NCI-H524 treated with DMSO at 0.1 percent for 48 hours (cell line): Measurements from ENCODE around the gene MAP2K6.

Experiments used
- DNase-seq: peaks from one replicate; lab custom pipeline; 2025; lab: John Stamatoyannopoulos, UW

The MAP2K6 gene

GRCh38 chr17:69427486-69428197 lies 13.1 kb downstream of the MAP2K6 start:
- no peak for DNase-seq

DNA sequence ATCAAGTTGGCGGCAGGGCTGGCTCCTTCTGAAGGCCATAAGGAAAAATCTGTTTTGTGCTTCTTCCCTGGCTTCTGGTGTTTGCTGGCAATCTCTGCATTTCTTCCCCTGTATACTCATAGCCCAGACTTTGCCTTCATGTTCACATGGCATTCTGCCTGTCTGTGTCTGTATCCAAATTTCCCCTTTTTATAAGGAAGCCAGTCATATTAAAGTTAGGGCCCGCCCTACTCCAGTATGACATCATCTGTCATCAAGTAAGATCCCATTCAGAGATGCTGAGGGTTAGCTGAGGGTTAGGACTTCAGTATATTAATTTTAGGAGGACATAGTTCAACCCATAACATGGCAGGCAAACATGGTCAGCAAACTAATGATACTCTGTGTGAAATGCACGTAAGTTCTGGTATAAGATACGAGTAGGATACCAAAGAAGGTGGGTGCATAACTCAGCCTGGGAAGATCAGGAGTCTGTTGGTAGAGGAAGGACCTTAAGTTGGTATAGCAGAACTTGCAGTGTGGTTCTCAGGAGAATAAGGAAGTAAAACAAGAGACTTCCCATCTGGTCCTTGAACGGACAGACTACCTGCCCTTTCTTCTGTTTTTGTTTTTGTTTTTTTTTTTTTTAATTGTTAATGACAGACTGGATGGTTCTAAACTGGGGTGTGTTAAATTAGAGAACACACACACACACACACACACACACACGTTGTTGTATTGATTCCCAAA lies 13.9 kb downstream of the MAP2K6 start:
- DNase-seq: no peak

DNA sequence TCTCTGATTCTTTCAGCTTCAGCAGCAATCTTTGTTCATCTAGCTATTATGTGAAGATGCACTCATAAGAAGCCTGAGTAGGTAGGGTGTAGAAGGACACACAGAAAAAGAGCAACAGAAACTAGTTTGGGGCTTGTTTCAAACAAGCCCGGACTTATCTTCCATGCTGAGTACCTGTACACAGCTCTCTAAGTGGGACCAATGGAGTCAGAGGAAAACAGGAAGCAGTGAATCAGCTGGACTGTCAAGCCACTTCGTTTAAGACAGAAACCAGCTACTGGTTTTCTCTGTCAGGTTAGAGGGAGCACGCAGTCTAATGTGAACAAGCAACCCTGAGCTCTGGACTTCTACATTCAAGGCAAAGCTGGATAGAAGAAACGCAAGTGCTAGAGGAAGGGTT lies 16.0 kb downstream of the MAP2K6 start:
- DNase-seq: no peak

DNA sequence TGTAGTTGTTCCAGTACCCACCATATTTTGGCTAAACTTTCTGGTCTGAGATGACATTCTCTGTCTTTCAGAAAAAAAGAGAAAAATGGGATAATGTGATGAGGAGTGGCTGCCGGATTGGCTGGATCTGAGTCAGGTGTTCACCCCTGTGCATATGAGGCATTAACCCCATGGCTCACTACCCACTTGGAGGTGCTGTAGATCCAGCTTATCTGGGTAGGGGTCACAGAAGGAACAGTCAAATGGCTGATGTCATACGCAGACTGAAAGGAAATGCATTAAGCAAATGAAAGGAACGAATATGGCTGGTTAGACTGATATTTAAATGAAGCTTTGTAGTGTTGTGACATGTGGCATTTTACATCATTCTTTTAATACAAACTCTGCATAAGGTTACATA lies 17.3 kb downstream of the MAP2K6 start:
- DNase-seq: no peak

DNA sequence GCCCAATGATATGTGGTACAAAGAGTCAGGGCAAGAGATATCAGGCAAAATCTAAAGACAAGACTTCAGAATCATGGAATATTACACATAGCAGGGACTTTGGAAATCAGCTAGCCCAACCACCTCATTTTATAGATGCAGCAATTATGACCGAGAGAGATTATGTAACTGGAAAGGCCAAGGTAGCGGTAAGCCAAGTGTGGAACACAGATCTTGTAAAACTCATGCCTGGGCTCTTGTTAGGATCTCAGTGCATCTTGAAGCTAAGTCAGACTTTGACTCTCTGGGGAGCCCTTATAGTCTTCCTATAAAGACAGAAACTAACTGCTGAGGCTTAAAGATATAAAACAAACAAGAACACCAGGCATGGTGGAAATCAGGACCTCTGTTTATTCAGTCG lies 18.6 kb downstream of the MAP2K6 start:
- DNase-seq: no peak

DNA sequence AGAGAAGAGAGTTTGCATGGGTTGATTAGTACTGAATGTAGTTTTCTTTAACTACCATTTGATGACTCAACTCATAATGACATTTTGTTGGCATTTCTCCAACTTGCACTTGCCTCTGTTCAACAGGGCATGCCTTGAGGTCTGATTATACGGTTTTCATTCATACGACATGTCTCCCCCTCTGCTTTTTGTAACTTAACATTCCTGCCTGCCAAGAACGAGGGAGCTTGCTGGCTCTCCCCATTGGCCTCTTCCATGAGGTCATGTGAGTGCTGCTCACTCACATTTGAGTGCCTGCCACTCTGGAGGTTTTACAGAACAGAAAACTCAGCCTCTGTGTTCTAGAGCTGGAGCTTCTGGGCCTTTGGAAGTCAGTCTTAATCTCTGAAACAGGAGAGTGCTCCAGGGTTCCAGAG lies 19.7 kb downstream of the MAP2K6 start:
- DNase-seq: no peak

DNA sequence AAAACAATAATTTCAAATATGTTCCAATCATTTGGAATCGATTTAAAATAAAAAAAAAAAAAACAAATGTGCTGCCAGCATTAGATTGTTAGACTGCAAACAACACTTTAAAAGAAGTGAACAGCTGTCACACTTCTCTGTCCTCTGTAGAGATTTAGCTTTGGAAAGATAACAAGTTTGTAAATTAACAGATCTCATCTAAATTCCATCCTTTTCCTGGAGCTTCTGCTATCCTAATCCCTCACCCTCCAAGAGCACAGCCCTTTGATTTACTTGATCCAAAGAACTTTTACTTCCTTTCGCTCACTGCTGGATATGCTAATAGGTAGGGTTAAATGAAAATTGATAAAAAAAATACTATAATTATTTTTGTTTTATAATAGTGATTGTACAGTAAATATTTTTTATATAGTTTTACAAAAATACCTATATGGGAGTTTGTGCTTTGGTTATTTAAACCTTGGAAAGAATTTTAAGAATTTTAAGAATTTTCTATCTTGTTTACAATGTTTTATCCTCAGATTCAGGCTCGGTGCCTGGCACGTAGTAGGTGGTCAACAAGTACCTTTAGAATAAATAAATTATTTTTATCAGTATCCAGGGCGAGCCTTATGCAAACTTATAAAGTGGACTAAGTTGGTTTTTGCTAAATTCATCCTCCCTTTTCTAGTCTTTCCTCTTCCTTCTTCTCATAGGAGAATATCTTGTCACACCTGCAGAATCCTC lies 21.6 kb downstream of the MAP2K6 start:
- DNase-seq: no peak

GRCh38 chr17:69437475-69437874 lies 23.0 kb downstream of the MAP2K6 start:
- DNase-seq: no peak

DNA sequence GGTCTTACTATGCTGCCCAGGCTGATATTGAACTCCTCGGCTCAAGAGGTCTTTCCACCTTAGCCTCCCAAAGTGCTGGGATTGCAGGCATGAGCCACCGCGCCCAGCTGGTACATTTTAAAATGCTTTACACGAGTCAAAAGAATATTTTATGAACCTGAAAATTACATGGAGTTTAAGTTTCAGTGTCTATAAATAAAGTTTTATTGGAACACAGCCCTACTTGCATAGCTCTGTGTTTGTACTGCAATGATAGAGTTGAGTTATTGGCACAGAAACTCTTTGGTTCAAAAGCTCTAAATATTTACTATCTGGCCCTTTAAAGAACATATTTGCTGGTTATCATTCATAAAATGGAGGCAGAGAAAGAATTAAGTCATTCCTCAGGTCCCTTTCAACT lies 24.3 kb downstream of the MAP2K6 start:
- no peak for DNase-seq

DNA sequence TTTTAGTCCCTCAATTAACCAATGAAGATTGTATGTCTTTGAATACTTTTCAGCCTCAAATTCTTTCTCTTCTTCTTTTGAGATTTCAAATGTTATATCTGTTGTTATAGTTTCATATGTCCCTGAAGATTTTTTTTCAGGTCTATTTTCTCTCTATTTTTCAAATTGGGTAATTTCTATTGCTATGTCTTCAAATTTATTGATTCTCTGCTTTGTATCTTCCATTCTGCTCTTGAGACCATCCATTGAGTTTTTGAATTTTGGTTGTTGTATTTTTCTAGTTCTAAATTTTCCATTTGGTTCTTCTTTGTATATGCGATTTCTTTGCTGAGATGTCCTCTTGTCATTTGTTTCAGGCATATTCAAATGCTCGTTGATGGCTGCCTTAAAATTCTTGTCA lies 26.7 kb downstream of the MAP2K6 start:
- no peak for DNase-seq

GRCh38 chr17:69443138-69443537 lies 28.6 kb downstream of the MAP2K6 start:
- DNase-seq: no peak

GRCh38 chr17:69444023-69444422 lies 29.5 kb downstream of the MAP2K6 start:
- DNase-seq: no peak

- no peak for DNase-seq
Measured at GRCh38 chr17:69445132-69445531, 30.6 kb downstream of the MAP2K6 start.

- no peak for DNase-seq
Measured at GRCh38 chr17:69447726-69448125, 33.2 kb downstream of the MAP2K6 start.

GRCh38 chr17:69448431-69449102 lies 34.1 kb downstream of the MAP2K6 start:
- no peak for DNase-seq

DNA sequence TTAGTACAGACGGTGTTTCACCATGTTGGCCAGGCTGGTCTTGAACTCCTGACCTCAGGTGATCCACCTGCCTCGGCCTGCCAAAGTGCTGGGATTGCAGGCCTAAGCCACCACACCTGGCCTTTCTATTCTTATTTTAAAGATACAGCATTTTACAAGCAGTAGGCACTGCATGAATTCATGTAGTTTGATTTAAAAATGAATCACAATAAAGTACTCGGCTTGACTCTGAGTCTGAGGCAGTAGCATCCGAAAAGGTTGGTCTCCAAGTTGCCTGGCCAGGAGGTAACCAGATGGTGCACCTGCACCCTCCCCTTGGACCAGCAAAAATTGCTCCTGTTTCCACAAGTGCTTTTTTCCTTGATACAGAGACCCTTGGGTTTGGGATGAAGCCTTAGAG lies 35.6 kb downstream of the MAP2K6 start:
- no peak for DNase-seq

GRCh38 chr17:69450918-69451317 lies 36.4 kb downstream of the MAP2K6 start:
- no peak for DNase-seq

DNA sequence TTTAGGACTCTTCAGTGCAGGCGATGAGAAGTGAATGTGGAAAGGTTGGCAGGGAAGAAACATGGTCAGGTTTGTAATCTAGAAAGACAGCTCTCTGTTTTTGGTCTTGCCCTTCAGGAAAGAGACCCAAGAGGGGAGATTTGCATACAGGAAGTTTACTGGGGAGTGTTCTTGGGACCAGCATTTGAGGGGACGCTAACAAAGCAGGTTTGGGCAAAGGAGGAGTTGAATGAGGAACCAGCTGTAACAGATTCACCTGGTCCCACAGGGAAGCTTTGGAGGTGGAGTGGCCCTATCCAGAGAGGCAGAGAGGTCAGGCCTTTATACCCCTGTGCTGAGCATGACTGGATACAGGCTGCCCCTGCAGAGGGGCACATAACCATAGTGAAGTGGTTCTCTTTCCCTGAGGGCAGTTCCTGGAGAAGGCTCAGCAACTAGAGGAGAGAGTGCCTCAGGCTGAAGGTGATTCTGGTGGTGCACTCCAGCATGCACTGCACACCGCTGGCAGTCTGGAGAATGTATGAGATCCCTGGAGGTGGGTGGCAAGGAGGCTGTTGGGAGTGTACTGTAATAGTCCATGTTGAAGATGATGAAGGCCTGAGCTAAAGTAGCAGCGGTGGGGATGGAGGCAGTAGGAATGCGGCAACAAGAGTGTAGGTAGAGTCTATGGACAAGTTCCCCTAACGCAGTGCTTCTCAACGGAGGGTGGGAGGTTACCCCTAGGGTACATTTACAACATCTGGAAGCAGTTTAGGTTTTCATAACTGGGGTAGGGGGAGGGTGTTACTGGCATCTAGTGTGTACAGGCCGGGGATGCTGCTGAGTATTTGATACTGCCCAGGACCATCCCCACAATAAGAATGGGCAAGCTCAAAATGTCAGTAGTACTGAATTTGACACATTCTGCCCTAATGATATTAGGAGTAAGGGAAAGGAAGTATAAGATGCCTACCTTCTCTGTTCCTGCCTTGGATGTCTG lies 37.2 kb downstream of the MAP2K6 start:
- DNase-seq: no peak

DNA sequence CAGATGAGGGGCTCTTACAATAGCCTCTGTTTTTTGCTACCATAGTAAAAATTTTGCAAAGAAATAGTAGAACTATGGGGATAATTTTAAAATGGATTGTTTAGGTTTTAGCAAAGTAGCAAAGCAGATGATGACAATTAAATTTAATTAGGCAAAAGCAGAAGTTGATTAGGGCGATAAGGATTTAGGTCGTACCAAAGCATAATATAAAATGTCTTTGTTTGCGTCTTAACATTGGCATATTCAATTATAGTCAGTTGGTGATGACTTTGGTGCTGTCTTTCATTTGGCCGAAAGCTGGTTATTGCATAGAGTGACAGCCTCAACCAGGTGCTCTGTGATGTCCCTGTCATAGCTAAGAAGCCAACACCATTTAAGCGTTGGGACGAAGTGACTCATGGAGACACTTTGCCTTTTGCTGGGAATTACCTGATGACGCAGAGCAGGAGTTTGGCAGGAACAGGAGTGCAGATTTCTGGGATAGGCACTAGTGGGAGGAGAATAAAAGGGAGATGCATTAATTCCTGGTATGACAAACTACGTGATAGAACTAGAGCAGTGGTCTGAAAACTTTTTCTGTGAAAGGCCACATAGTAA lies 38.3 kb downstream of the MAP2K6 start:
- no peak for DNase-seq

GRCh38 chr17:69454051-69454450 lies 39.6 kb downstream of the MAP2K6 start:
- no peak for DNase-seq

GRCh38 chr17:69455040-69455439 lies 40.5 kb downstream of the MAP2K6 start:
- no peak for DNase-seq
